Esophagus muscularis mucosa (tissue), 4 donors: Measurements from ENCODE around the gene ZRANB1. TPM values are rescaled to one million over a fixed set of nuclear protein-coding genes. Genes with fewer than 3 reads are reported as not detected.

Experiments used
- DNase-seq: peaks from one replicate; pipeline ENCODE4 v3.0.0-alpha.2; 2017; ENCODE audit errors: extremely low spot score
- H3K27ac ChIP-seq, 4 donors: fragments of 200-600 bp; sonication (generic); replicated peaks in 1 of 4; 1 replicate in 3 of 4; 2 replicates in 1 of 4; pipeline ENCODE4 v1.5.1; 2016 to 2019; ENCODE audit warnings: mild to moderate bottlenecking in 1 of 4
- H3K27me3 ChIP-seq, 4 donors: fragments of 200-600 bp; sonication (generic); one replicate each; pipeline versions ENCODE4 v1.5.1 to v1.6.0; 2016 to 2019
- H3K36me3 ChIP-seq, 4 donors: fragments of 200-600 bp; sonication (generic); one replicate each; pipeline ENCODE4 v1.5.1; 2016 to 2019
- H3K4me1 ChIP-seq, 4 donors: fragments of 200-600 bp; sonication (generic); one replicate each; pipeline ENCODE4 v1.5.1; 2016 to 2019
- H3K4me3 ChIP-seq, 4 donors: fragments of 200-600 bp; sonication (generic); 1 replicate in 2 of 4; 2 replicates in 2 of 4; pipeline ENCODE4 v1.5.1; 2016 to 2019; ENCODE audit warnings: mild to moderate bottlenecking in 4 of 4, moderate library complexity in 1 of 4
- H3K9me3 ChIP-seq, 4 donors: fragments of 200-600 bp; sonication (generic); 1 replicate in 3 of 4; 2 replicates in 1 of 4; pipeline ENCODE4 v1.5.1; 2016 to 2019
- EP300 ChIP-seq: sonication (generic); formaldehyde crosslinking; IDR thresholded peaks from one replicate; pipeline ENCODE4 v1.6.1; 2017; ENCODE audit warnings: antibody characterized with exemption
- POLR2A ChIP-seq: fragments of 450-650 bp; IDR thresholded peaks from one replicate; pipeline ENCODE4 v1.6.1; 2017; ENCODE audit warnings: antibody characterized with exemption, moderate library complexity, mild to moderate bottlenecking, low read depth
- POLR2AphosphoS5 ChIP-seq, 2 donors: sonication (generic); formaldehyde crosslinking; IDR thresholded peaks; one replicate each; pipeline ENCODE4 v1.6.1; 2017; ENCODE audit warnings: antibody characterized with exemption in 2 of 2
- WGBS: methylation state at CpG from one replicate; pipeline ENCODE4 v1.1.5; 2018; 5-methylcytosine and 5-hydroxymethylcytosine counted together
- intact Hi-C: fragments of 100-400 bp; cut with DNase I; formaldehyde crosslinking; loops from one replicate; pipeline ENCODE4 v1.15.1; 2023
- total RNA-seq, 4 donors: library from RNA; depleted of rRNA; stranded (reverse); fragments of >200 nt; gene quantifications; one replicate each; pipeline versions ENCODE4 v1.1.0 to v1.2.1, GENCODE V29; 2016
- TF ChIP-seq, protein P1 (sequence below), 3 experiments: fragments of 200-600 bp in 2 of 3; fragments of 450-650 bp in 1 of 3; sonication (generic) in 2 of 3; IDR thresholded peaks; one replicate each; pipeline ENCODE4 v1.5.1; 2017 to 2019; ENCODE audit warnings: antibody characterized with exemption in 3 of 3, mild to moderate bottlenecking in 2 of 3, moderate library complexity in 1 of 3

ZRANB1 gene
- total RNA-seq, 4 donors from 2014 or later, result 30.7 to 42.9 (median 34.8) TPM

GRCh38 chr10:125022671-125023070, 80.7 kb downstream of the ZRANB1 start:
- peaks cover 44 to 76% (median 59%) of the 10 kb centered on the region in 4 donors for H3K4me1 ChIP-seq
- no peak for DNase-seq
- H3K36me3 ChIP-seq, result peaks cover 0 to 32% (median 22%) of the 10 kb centered on the region in 4 donors
- TF ChIP-seq EP300 (no peak), POLR2A (no peak), POLR2AphosphoS5 (IDR thresholded peaks at IDR 0.05) (no peak)
- TF ChIP-seq, protein P1, sequence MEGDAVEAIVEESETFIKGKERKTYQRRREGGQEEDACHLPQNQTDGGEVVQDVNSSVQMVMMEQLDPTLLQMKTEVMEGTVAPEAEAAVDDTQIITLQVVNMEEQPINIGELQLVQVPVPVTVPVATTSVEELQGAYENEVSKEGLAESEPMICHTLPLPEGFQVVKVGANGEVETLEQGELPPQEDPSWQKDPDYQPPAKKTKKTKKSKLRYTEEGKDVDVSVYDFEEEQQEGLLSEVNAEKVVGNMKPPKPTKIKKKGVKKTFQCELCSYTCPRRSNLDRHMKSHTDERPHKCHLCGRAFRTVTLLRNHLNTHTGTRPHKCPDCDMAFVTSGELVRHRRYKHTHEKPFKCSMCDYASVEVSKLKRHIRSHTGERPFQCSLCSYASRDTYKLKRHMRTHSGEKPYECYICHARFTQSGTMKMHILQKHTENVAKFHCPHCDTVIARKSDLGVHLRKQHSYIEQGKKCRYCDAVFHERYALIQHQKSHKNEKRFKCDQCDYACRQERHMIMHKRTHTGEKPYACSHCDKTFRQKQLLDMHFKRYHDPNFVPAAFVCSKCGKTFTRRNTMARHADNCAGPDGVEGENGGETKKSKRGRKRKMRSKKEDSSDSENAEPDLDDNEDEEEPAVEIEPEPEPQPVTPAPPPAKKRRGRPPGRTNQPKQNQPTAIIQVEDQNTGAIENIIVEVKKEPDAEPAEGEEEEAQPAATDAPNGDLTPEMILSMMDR (IDR thresholded peaks at IDR 0.05), result no peak
- intact Hi-C loops, result no loop called here
- WGBS, result 99% methylated on average over 8 of the region's 8 CpGs
- no peaks in the 10 kb centered on the region for H3K9me3 ChIP-seq
- no peak overlapping the region for H3K4me3 ChIP-seq
- no peaks in the 10 kb centered on the region for H3K27me3 ChIP-seq
- no peak overlapping the region for H3K27ac ChIP-seq

DNA sequence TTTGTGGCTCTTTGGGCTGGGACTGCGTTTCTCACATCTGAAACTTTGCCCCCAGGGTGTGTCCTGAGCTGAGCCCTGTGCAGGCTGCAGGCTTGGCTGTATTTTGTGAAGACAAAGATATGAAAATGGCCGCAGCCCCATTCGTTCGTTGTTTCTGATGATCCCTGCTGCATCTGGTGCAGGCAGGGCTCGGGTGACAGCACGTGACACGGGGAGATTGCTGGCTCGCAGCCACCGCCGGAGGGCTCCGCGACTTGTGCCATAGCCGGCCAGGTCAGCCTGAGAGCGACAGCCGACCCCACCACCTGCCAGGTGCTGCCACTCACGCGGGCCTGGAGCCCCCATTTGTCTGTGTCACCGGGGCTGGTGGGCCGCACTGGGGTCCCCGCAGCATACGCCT, 81.3 kb downstream of the ZRANB1 start:
- 79% methylated on average over 18 of the region's 21 CpGs for WGBS
- no peak for TF ChIP-seq POLR2A
- H3K36me3 ChIP-seq, result peaks cover 0 to 32% (median 22%) of the 10 kb centered on the region in 4 donors
- H3K27me3 ChIP-seq, result no peaks in the 10 kb centered on the region
- intact Hi-C loops, result no loop called here
- H3K4me3 ChIP-seq, result no peak overlapping the region
- peaks cover 43 to 76% (median 59%) of the 10 kb centered on the region in 4 donors for H3K4me1 ChIP-seq
- H3K27ac ChIP-seq, result peak overlapping the region in 2 of 4 donors; percentile 17 to 52
- no peaks in the 10 kb centered on the region for H3K9me3 ChIP-seq
- no peak for DNase-seq

DNA sequence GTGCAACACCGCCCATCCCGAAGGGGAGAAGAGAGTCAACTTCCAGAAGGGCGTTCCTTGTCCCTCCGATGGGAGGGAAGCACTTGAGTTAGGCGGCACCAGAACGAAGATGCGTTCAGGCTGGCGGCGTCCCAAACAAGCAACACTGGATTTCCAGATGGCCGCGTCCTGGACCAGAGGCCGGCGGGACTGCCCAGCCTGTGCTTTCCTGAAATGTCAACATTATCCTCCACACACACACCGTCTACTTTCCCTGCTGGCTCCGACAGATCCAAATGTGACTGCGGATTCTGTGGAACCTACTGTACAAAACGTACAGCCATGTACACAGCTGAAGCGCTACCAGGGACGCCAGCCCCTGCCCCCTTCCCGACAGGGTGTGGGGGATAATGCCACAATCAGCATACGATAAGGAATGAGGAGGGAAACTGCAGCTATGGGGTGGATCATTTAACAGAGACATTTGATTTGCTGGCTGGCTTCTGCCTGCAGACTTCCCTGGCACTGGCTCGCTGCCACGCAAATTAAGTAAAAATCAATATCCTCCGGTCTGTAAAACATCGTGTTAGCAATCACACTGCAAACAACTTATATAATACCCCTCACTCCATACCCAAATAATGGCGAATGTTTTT, 82.1 kb downstream of the ZRANB1 start:
- 39% methylated on average over 25 of the region's 26 CpGs for WGBS
- Histone ChIP-seq H3K4me1 (peaks cover 44 to 77% (median 59%) of the 10 kb centered on the region in 4 donors), H3K36me3 (peaks cover 0 to 32% (median 22%) of the 10 kb centered on the region in 4 donors), H3K27me3 (no peaks in the 10 kb centered on the region), H3K27ac (peak overlapping the region; percentile 22 to 52 (median 36)), H3K4me3 (peak overlapping the region in 1 of 4 donors; percentile 8), H3K9me3 (no peaks in the 10 kb centered on the region)
- intact Hi-C loops, result no loop called here
- DNase-seq, result no peak
- TF ChIP-seq EP300 (no peak), POLR2AphosphoS5 (IDR thresholded peaks at IDR 0.05) (peak; percentile 10 to 14)

DNA sequence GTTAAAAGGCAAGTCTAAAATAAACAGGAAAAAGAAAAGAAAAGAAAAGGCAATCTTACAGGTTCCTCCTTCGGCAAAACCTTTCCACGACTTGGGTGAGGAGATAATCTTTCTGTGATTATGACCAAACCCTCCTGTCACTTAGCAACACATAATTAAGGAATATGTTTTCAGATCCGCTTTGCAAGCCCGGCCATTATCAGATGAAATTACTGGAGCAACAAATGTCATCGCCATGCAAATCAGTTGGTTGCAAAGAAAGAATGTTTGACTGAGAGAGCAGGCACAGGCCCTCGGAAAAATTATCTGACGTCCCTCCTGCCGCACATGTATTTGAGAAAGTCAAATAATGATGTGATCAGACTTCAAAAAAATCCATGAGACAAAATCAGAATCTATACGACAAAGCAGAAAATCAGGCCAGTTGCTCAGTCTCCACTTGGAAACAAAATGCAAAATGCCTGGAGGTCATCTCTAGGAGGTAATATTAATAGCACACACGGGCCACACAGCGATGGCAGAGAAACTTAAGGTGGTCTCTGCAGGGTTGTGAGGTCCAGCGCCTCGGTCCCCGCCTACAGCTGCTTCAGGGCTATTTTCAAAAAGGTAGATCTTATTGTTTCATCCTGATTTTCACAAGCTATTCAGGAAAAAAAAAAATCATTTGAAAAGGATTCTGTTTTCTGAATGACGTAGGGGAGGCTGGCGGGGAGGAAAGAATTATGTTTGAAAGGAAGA, 82.7 kb downstream of the ZRANB1 start:
- H3K27me3 ChIP-seq, result no peaks in the 10 kb centered on the region
- intact Hi-C loops, result no loop called here
- H3K27ac ChIP-seq, result peak overlapping the region in 2 of 4 donors; percentile 29 to 52
- WGBS, result 60% methylated on average over 16 of the region's 16 CpGs
- no peak for DNase-seq
- peaks cover 49 to 76% (median 61%) of the 10 kb centered on the region in 4 donors for H3K4me1 ChIP-seq
- H3K36me3 ChIP-seq, result peaks cover 0 to 32% (median 22%) of the 10 kb centered on the region in 4 donors
- TF ChIP-seq POLR2AphosphoS5 (IDR thresholded peaks at IDR 0.05) (no peak), EP300 (no peak), POLR2A (no peak)
- TF ChIP-seq, protein P1 (IDR thresholded peaks at IDR 0.05), result no peak
- no peak overlapping the region for H3K4me3 ChIP-seq
- H3K9me3 ChIP-seq, result no peaks in the 10 kb centered on the region

DNA sequence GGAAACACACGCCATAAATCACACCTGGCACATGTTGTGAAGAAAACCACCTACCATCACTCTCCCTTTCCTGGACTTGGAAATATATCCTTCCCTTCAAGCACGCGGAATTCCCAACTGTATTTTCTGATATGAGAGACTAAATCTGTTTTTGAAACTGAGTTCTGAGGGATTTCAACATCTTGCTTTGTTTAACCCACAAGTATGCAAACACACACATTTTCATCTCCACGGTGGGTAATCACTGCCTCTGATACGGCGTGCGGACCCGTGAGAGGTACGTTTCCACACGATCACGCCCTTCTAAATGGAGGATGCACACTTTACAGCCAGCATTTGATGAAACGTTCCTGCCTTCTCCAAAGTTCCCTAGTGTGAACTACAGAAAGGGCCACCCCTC, 83.4 kb downstream of the ZRANB1 start:
- H3K4me1 ChIP-seq, result peaks cover 56 to 76% (median 65%) of the 10 kb centered on the region in 4 donors
- no peak for DNase-seq
- peaks cover 0 to 32% (median 22%) of the 10 kb centered on the region in 4 donors for H3K36me3 ChIP-seq
- no peaks in the 10 kb centered on the region for H3K27me3 ChIP-seq
- intact Hi-C loops, result no loop called here
- no peak overlapping the region for H3K27ac ChIP-seq
- no peak overlapping the region for H3K4me3 ChIP-seq
- no peaks in the 10 kb centered on the region for H3K9me3 ChIP-seq
- TF ChIP-seq EP300 (no peak), POLR2AphosphoS5 (IDR thresholded peaks at IDR 0.05) (no peak), POLR2A (no peak)
- TF ChIP-seq, protein P1 (IDR thresholded peaks at IDR 0.05), result no peak
- WGBS, result 61% methylated on average over 12 of the region's 12 CpGs
